Endometrial microvascular endothelial cells (primary cell): Measurements from ENCODE around the gene ZC3H14. TPM values are rescaled to one million over a fixed set of nuclear protein-coding genes. Genes with fewer than 3 reads are reported as not detected.
"Not testable (repeated sequence)": the region's sequence is repeated elsewhere in the genome, so short reads cannot be mapped to it uniquely, and the experiment has no call there.

Experiments
- in situ Hi-C: cut with HindIII; loops from 2 replicates; pipeline ENCODE4 v1.10.0; 2017; ENCODE audit warnings: low sequenced_read_pairs, low pct_unique_long_range_greater_than_20kb; ENCODE audit errors: inconsistent ontology term
- total RNA-seq: library from RNA; depleted of rRNA; stranded (reverse); fragments of >200 nt; gene quantifications from one replicate; pipeline ENCODE4 v1.2.3, GENCODE V29; 2015; ENCODE audit errors: inconsistent ontology term

ZC3H14 gene, protein sequence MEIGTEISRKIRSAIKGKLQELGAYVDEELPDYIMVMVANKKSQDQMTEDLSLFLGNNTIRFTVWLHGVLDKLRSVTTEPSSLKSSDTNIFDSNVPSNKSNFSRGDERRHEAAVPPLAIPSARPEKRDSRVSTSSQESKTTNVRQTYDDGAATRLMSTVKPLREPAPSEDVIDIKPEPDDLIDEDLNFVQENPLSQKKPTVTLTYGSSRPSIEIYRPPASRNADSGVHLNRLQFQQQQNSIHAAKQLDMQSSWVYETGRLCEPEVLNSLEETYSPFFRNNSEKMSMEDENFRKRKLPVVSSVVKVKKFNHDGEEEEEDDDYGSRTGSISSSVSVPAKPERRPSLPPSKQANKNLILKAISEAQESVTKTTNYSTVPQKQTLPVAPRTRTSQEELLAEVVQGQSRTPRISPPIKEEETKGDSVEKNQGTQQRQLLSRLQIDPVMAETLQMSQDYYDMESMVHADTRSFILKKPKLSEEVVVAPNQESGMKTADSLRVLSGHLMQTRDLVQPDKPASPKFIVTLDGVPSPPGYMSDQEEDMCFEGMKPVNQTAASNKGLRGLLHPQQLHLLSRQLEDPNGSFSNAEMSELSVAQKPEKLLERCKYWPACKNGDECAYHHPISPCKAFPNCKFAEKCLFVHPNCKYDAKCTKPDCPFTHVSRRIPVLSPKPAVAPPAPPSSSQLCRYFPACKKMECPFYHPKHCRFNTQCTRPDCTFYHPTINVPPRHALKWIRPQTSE
- total RNA-seq = 61.0 TPM

DNA sequence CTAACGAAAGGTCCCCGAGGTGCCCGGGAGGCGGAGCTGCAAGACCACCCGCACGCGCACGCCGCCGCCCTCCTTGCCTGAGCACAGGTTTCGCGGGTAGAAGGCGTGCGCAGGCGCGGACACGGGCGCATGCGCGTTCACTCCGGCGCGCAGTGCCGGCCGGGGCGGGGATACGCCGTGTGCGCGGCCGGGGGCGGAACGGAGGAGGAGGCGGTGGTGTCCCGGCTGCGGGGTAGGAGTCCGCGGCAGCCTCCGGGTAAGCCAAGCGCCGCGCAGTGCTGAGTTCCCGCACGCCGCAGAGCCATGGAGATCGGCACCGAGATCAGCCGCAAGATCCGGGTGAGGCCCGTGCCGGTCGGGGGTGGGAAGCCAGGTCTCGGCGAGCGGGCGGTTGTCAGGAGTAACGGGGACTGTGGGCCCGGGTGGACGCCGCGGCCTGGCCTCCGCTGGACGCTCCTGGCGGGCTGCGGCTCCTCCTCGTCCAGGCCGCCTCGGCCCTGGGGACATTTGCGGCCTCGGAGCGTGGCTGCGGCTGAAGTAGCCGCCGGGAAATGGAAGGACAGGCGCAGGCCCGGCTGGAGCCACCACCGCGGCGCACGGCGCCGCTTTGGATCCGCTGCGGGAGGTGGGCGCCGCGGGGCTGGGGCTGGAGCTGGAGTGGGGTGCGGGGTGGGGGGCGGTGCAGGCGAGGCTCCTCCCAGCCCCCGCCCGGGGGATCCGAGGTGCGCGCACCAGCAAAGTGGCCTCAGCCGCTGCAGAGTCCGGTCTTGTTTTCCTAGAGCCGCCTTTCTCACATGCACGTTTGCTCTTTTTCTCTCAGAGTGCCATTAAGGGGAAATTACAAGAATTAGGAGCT, at the start of gene ZC3H14:
TSS of gene ZC3H14 (plus strand) at position 207 of the 856 bp plus-strand sequence. CDS start at position 304, 97 bp downstream.
- in situ Hi-C loops = no loop called here

DNA sequence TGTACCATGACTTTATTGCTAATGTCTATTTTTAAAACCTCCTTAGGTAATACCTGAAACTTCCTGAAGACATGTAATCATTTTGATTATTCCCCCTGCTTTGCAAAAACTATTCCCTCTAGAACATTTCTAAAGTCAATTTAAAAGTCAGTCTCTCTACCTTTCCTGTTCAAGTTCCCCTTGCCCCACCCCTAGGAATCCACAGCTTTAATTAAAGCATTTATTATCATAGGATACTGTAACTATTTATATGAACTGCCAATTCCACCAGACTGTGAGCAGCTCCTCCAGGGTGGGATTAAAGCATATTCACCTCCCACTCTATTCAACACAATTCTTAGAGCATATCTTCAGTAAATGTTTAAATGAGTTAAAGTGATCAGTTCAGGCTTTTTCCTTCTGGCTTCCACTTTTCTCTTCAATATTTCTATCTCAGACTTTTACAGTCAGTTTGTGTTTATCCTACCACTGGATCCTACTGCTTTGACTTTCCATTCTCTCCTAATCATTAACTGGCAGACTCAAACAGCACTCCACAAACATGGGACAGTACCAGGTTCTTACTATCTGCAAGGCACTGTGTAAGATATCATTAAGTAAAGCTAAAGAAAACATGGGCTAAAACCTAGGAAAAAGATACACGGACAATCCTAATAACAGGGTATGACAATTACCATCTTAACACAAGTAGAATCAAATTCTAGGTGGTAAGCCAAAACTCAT, 47.2 kb upstream of the ZC3H14 start:
- in situ Hi-C loops = no loop called here

DNA sequence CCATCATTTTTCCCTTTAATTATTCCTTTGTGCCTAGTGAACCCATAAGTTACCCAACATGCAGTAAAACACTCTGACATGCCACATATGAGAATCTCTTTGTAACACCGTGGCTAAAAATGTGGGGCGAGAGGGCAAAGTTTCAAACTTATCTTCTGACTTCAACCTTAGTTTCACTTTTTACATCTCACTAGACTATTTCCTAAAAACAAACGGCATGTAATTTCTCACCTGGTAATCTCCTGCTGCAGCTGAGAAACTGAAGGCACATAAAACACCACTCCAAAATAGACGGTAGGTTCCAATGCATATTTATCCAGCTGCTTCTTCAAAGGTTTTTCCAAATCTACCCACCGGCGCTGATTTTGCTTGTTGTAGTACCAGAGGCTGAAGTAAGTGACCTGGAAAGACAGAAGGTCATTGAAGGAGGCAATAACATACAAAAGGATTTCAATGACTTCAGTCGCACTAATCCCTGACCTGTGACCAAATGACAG, 45.9 kb upstream of the ZC3H14 start:
- in situ Hi-C loops = no loop called here

DNA sequence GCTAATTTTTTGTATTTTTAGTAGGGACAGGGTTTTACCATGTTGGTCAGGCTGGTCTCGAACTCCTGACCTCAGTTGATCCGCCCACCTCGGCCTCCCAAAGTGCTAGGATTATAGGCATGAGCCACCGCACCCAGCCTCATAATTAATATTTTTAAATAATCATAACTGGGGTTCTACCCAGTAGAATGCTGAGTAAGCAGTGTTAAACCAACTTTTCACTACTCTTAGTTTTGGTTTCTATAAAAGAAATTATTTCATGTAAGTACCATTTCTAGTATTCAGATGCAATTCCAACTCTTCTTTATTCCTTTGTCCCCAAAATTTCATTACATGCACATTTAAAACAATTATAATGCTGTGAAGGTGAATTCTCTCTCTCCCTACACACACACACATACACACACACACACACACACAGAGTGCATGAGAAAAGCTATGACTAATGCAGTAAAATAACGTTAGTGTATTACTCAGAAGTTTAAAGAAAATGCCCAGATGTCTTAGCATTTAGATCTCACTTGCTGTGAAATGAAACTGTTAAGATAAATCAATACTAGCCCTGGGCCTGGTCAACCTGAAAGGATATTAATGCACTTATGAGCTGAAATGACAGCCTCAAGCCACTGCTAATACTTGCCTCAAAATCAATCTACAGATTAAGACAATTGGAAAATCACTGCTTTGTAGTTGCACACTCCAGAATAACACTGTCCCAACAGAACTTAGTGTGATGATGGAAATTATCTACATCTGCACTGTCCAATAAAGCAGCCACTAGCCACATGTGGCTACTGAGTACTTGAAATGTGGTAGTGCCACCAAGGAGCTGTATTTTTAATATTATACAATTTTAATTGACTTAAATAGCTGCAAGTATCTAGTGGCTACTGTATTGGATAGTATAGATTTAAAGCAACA, 44.0 kb upstream of the ZC3H14 start:
- in situ Hi-C loops = no loop called here

DNA sequence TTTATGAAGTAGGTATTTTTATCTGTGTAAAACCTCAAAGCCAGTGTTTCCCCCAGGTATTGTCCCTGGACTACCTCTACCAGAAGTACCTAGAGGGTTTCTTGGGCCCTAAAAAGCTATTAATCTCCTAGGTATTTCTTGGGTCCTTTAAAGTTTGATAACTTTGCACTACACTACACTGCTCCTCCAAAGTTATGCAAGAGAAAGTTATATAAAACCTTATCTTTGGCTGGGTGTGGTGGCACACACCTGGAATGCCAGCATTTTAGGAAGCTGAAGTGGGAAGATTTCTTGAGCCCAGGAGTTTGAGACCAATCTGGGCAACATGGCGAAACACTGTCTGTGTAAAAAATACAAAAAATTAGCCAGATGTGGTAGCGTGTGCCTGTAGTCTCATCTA, 42.9 kb upstream of the ZC3H14 start:
- in situ Hi-C loops = no loop called here

DNA sequence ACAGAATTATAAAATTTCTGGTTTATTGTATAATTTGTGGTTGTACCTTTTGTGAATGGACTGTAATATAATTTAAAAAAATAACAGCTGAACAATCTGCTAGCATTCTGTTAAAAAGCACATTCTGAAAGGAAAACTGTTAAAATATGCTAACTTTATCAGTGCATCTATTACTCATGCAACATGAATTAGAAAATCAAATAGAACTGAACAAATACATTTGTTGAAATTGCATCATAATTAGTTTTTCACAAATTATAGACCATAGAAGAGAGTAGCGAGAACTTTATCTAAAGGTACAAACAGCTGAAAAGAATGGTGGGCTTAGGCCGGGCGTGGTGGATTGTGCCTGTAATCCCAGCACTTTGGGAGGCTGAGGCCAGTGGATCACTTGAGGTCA, 41.0 kb upstream of the ZC3H14 start:
- in situ Hi-C loops = no loop called here

DNA sequence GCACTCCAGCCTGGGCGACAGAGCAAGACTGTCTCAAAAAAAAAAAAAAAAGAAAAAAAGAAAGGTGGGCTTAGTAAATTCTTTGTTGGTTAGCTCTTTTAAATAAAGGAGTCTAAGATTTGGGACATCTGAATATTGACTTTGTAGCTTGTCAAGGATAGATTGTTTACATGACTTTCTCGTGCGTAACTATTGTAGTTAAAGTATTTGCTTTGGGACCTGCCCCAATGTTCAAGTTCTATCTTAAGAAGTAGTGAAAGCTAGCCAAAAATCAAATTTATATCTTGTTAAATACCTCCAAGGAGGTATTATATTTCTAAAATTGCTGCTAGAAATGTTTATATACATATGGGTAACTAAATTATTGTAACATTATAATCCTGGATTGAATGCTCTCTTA, 40.4 kb upstream of the ZC3H14 start:
- in situ Hi-C loops = no loop called here

DNA sequence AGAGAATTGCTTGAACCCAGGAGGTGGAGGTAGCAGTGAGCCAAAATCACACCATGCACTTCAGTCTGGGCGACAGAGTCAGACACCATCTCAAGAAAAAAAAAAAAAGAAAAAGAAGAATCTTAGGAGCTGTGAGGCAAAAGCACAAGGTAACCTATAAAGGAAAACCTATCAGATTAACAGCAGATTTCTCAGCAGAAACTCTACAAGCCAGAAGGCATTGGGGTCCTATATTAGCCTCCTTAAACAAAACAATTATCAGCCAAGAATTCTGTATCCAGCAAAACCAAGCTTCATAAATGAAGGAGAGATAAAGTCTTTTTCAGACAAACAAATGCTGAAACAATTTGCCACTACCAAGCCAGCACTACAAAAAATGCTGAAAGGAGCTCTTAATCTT, 32.9 kb upstream of the ZC3H14 start:
- in situ Hi-C loops = not testable (repeated sequence)

DNA sequence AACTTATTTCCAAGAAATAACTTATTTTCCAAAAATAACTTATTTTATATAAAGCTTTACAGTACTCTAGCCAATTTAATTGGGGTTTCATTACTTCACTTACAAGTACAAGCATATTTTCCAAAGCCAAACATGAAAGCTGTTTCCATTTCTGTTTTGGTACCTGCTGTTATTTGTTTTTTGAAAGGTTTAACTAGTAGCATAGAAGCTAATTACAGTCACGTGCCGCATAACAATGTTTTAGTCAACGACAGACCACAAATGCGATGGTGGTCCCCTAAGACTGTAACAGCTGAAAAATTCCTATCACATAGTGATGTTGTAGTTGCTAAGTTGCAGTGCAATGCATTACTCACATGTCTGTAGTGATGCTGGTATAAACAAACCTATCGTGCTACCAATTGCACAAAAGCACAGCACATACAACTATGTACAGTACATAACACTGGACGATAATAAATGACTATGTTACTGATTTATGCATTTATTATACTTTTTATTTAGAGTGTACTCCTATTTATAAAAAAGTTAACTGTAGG, 29.7 kb upstream of the ZC3H14 start:
- in situ Hi-C loops = no loop called here

DNA sequence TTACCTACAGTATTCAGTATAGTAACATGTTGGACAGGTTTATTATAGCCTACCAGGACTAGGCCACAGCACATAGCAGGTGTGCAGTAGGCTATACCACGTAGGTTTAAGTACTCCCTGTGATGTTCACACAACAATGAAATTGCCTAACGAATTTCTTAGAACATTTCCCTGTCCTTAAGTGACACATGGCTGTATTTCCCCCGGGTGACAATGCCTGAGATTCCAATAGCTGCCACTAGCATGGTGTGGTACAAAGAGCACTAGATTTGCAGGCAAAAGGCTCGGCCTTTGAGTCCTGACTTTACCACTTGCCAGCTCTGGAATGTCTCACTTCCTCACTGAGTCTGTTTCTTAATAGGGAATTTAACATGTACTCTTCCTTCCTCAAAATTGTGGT, 27.7 kb upstream of the ZC3H14 start:
- in situ Hi-C loops = no loop called here

DNA sequence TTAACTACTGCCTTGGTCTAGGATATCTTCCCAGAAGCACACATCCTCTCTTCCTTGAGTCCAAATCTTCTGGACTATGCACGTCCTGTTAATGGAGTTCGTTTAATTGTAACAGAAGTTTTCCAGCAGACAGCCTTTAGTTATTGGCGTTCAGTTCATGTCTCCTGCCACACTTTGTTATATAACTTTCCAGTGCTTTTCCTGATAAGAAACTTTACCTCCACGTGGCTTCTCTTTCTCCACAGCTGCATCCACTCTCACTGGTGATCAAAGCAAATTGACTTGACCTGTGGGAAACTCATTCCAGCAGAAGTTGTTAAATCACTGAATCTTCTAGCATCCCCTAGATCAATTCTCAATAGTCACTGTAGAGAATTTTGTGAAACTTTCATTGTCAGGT, 27.0 kb upstream of the ZC3H14 start:
- in situ Hi-C loops = no loop called here

DNA sequence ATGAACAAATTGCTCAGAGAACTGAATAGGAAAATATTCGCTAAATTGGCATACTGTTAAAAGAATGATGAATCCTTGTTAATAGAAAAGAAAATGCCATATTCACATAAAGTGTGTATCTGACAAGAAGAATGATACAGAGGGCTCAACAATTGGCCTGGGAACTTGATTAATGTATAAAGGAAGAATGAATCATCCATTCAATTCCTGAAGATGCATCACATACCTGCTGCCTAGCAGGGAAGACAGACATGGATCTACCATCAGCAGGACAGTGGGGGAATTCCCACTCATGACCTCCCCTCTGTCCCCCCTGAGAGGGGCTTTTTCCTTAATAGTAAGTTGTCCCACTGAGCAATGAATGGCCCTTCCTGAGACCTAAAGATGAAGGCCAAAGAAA, 21.5 kb upstream of the ZC3H14 start:
- in situ Hi-C loops = no loop called here

DNA sequence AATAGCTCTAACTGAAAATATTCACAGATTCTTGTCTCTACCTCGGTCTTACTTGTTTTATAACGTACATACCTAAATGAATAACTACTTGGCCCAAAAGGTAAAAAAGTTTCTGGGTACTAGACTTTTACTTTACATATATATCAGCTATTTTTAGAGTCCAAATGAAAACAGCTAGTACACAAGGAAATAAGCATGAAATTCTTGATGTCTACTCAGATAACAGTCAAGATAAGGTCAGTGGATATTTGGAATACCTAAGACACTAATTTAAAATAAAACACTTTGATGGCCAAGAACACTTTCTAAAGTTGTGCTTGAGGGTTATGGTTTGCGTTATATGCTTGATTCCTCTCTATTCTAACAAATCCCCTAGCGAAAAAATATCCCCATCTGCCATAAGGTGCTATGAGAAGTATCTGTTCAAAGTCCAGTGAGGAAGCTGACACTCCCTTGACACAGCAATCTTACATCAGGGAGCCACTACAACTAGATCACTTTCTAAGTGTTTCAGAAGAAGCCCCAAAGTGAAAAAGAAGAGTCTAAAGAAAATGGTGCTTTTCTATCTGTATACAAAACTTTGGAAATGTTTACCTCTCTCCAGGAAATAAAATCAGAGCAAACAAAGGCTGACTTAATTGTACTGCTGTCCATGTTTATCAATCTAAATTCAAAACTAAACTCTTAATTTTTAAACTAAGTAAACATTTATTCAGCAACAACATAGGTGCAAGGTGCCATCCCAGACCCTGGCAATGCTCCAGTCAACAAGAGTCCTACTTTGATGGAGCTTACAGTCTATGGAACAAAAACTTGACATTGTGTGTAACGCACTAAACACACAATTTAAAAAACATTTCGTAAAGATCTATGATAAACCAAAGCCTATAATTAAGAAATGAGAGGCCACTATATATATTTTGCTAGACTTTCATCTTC, 19.7 kb upstream of the ZC3H14 start:
- in situ Hi-C loops = no loop called here

DNA sequence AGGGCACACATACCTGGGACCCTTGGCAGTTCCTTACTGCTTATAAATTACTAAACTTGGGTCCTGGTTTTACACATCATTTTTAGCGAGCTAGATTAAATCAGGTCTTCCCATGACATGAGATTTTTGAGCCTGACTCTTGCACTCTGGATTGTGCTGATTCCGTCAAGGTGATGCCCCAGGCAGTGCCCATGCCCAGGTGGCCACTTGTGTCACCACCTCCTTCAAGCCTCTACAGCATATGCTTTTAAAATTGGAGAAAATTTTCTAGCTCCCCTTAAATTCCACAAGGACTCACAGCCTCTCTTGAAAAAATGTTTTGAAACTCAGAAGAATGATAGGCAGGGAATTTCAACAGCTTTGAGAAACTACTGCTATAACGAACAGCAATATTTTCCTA, 17.6 kb upstream of the ZC3H14 start:
- in situ Hi-C loops = no loop called here

DNA sequence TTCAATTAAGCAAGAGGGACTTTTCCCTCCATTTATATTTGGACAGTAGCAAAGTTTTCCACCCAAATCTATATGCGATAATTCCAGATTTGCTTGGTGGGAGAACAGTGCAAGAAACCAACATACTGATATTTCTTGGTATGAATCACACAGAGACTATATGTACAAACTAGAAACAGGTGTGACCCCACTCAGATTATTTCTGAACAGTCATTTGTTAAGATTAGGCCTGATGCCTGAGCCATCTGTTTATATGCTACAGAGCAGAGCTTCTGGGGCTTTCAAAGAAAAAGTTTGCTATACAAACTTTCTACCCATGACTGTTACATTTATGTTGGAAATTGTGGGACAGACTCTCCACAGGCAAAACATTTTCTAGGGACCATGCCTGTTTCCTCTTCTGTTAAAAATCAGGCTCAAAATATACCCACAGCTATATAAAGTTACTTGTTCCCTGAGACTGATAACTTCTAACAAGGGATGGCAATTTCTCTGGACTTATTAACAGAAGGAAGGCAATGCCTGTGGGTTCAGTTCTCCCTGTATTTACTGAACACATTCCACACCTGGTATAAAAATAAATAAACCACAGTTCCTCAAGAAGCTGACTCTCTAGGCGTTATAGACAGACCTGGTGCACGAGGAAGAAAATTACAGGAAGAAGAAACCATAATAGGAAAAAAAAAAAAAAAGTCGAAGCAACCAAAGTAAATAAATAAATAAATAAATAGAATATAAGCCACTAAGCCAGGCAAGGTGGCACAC, 16.0 kb upstream of the ZC3H14 start:
- in situ Hi-C loops = no loop called here

DNA sequence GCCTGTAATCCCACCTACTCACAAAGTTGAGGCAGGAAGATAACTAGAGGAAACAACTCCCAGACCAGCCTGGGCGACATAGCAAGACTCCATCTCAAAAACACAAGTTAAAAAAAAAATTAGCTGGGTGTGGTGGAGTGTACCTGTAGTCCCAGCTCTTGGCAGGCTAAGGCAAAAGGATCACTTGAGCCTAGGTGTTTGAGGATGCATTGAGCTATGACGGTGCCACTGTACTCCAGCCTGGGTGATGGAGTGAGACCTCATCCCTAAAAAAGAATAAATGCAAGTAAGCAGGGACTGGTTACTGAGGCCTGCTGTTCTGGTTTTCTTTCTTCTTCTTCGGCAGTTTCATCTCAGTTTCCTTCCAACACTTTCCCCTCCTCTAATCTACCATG, 15.5 kb upstream of the ZC3H14 start:
- in situ Hi-C loops = no loop called here
